KG1 (cell line): Measurements from ENCODE around the gene JMJD7.

Source experiments
- DNase-seq: peaks from one replicate; lab custom pipeline; 2025; lab: John Stamatoyannopoulos, UW

JMJD7 gene

GRCh38 chr15:41801185-41801584, 26.7 kb upstream of the JMJD7 start:
- DNase-seq, result no peak

- DNase-seq, result no peak
Measured at GRCh38 chr15:41801850-41802455, 25.9 kb upstream of the JMJD7 start.

- DNase-seq, result no peak
Measured at GRCh38 chr15:41804361-41804760, 23.5 kb upstream of the JMJD7 start.

GRCh38 chr15:41804916-41805666, 22.8 kb upstream of the JMJD7 start:
- no peak for DNase-seq

- no peak for DNase-seq
Measured at GRCh38 chr15:41805711-41806110, 22.2 kb upstream of the JMJD7 start.

- no peak for DNase-seq
Measured at GRCh38 chr15:41806291-41807181, 21.4 kb upstream of the JMJD7 start.

- DNase-seq, result no peak
Measured at GRCh38 chr15:41809121-41809520, 18.8 kb upstream of the JMJD7 start.

- no peak for DNase-seq
Measured at GRCh38 chr15:41809526-41810220, 18.2 kb upstream of the JMJD7 start.

GRCh38 chr15:41810651-41811431, 17.1 kb upstream of the JMJD7 start:
- no peak for DNase-seq

GRCh38 chr15:41811432-41812195, 16.3 kb upstream of the JMJD7 start:
- peak; percentile 51 for DNase-seq

- no peak for DNase-seq
Measured at GRCh38 chr15:41812820-41813375, 15.0 kb upstream of the JMJD7 start.

- DNase-seq, result no peak
Measured at GRCh38 chr15:41813426-41813825, 14.5 kb upstream of the JMJD7 start.

- DNase-seq, result no peak
Measured at GRCh38 chr15:41814534-41814933, 13.4 kb upstream of the JMJD7 start.

GRCh38 chr15:41816788-41817187, 11.1 kb upstream of the JMJD7 start:
- DNase-seq, result no peak

- no peak for DNase-seq
Measured at GRCh38 chr15:41817327-41817726, 10.6 kb upstream of the JMJD7 start.

- DNase-seq, result no peak
Measured at GRCh38 chr15:41817781-41818180, 10.1 kb upstream of the JMJD7 start.

GRCh38 chr15:41819455-41820050, 8.3 kb upstream of the JMJD7 start:
- no peak for DNase-seq

- no peak for DNase-seq
Measured at GRCh38 chr15:41820791-41821423, 7.0 kb upstream of the JMJD7 start.

GRCh38 chr15:41821831-41822230, 6.1 kb upstream of the JMJD7 start:
- DNase-seq, result no peak
